Thoracic aorta (tissue), 2 donors: Measurements from ENCODE around the gene ARMH1. TPM values are rescaled to one million over a fixed set of nuclear protein-coding genes. Genes with fewer than 3 reads are reported as not detected.
"Not testable (repeated sequence)": the region's sequence is repeated elsewhere in the genome, so short reads cannot be mapped to it uniquely, and the experiment has no call there.

Source experiments
- ATAC-seq: fragments of 150-250 bp; one replicate; pipeline ENCODE4 v1.8.0; 2017; ENCODE audit warnings: low read depth; ENCODE audit not compliant: insufficient number of reproducible peaks, low FRiP score
- DNase-seq: peaks from one replicate; pipeline ENCODE4 v3.0.0-alpha.2; 2020; ENCODE audit warnings: low spot score
- H3K27ac ChIP-seq, 2 donors: fragments of 200-600 bp; sonication (generic); 1 replicate in 1 of 2; 2 replicates in 1 of 2; pipeline ENCODE4 v1.5.1; 2016; ENCODE audit warnings: mild to moderate bottlenecking in 2 of 2, moderate library complexity in 2 of 2
- H3K27me3 ChIP-seq: fragments of 200-600 bp; sonication (generic); replicated peaks from 2 replicates; pipeline ENCODE4 v1.6.0; 2016; ENCODE audit warnings: mild to moderate bottlenecking; ENCODE audit not compliant: insufficient read depth
- H3K36me3 ChIP-seq: fragments of 200-600 bp; sonication (generic); one replicate; pipeline ENCODE4 v1.5.1; 2016
- H3K4me1 ChIP-seq, 2 donors: fragments of 200-600 bp; sonication (generic); 1 replicate in 1 of 2; 2 replicates in 1 of 2; pipeline versions ENCODE4 v1.5.1 to v1.6.0; 2016; ENCODE audit warnings: low read depth in 2 of 2, mild to moderate bottlenecking in 1 of 2; ENCODE audit not compliant: control insufficient read depth in 1 of 2
- H3K4me3 ChIP-seq: fragments of 200-600 bp; sonication (generic); 2 replicates; pipeline ENCODE4 v1.5.1; 2016; ENCODE audit warnings: mild to moderate bottlenecking
- H3K9me3 ChIP-seq: fragments of 200-600 bp; sonication (generic); 2 replicates; pipeline ENCODE4 v1.5.1; 2016
- CTCF ChIP-seq: fragments of 200-600 bp; sonication (generic); IDR thresholded peaks from one replicate; pipeline ENCODE4 v1.5.1; 2019; ENCODE audit warnings: antibody characterized with exemption
- total RNA-seq, 2 donors: library from RNA; depleted of rRNA; stranded (reverse); fragments of >200 nt; gene quantifications; one replicate each; pipeline versions ENCODE4 v1.1.0 to v1.2.3, GENCODE V29; 2016

Gene ARMH1
- total RNA-seq, 2 donors from 2014 or later = 0.81 to 5.8 TPM

- no peak overlapping the region for H3K27ac ChIP-seq
- no peaks in the 10 kb centered on the region for H3K9me3 ChIP-seq
- peaks cover 2 to 3% of the 10 kb centered on the region in 2 donors for H3K4me1 ChIP-seq
- ATAC-seq (no peak), DNase-seq (no peak)
- TF ChIP-seq CTCF = no peak
- H3K4me3 ChIP-seq = no peak overlapping the region
- no peaks in the 10 kb centered on the region for H3K27me3 ChIP-seq
- no peaks in the 10 kb centered on the region for H3K36me3 ChIP-seq
These were observed 50.6 kb downstream of the ARMH1 start for GRCh38 chr1:44724955-44725698.

- peak; percentile 89 for DNase-seq
- ATAC-seq = peak; percentile 76
- H3K27me3 ChIP-seq = no peaks in the 10 kb centered on the region
These were observed 56.4 kb downstream of the ARMH1 start, which contains the start of gene RNU5D-1 for GRCh38 chr1:44730741-44731512. Gene RNU5D-1 (minus strand): TSS chr1:44731170.

GRCh38 chr1:44733365-44733764, 58.9 kb downstream of the ARMH1 start:
- TF ChIP-seq CTCF = no peak
- Histone ChIP-seq H3K27me3 (no peaks in the 10 kb centered on the region), H3K9me3 (no peaks in the 10 kb centered on the region), H3K4me1 (peaks cover 3 to 13% of the 10 kb centered on the region in 2 donors), H3K4me3 (no peak overlapping the region), H3K36me3 (no peaks in the 10 kb centered on the region), H3K27ac (no peak overlapping the region)
- DNase-seq (no peak), ATAC-seq (no peak)

More at GRCh38 chr1:44730741-44731512, 56.4 kb downstream of the ARMH1 start, which contains the start of gene RNU5D-1:
- no peaks in the 10 kb centered on the region for H3K36me3 ChIP-seq
- peak; percentile 79 for TF ChIP-seq CTCF
- H3K27ac ChIP-seq = peak within 1 kb of the TSS; percentile 88 to 96
- H3K4me3 ChIP-seq = peak within 1 kb of the TSS; percentile 63
- no peaks in the 10 kb centered on the region for H3K9me3 ChIP-seq
- H3K4me1 ChIP-seq = peaks cover 3 to 13% of the 10 kb centered on the region in 2 donors

- peaks cover 3 to 13% of the 10 kb centered on the region in 2 donors for H3K4me1 ChIP-seq
- H3K27me3 ChIP-seq = no peaks in the 10 kb centered on the region
- ATAC-seq (no peak), DNase-seq (no peak)
- H3K4me3 ChIP-seq = no peak overlapping the region
- H3K9me3 ChIP-seq = no peaks in the 10 kb centered on the region
- H3K36me3 ChIP-seq = no peaks in the 10 kb centered on the region
- TF ChIP-seq CTCF = no peak
- H3K27ac ChIP-seq = no peak overlapping the region
These were observed 59.3 kb downstream of the ARMH1 start for GRCh38 chr1:44733784-44734183.

- H3K4me3 ChIP-seq = no peak overlapping the region
- no peaks in the 10 kb centered on the region for H3K27me3 ChIP-seq
- H3K4me1 ChIP-seq = peaks cover 5 to 9% of the 10 kb centered on the region in 2 donors
- no peak for TF ChIP-seq CTCF
- H3K36me3 ChIP-seq = no peaks in the 10 kb centered on the region
- no peak overlapping the region for H3K27ac ChIP-seq
- ATAC-seq (no peak), DNase-seq (no peak)
- H3K9me3 ChIP-seq = no peaks in the 10 kb centered on the region
These were observed 61.5 kb downstream of the ARMH1 start for GRCh38 chr1:44735992-44736391.

- not testable (repeated sequence) for H3K27me3 ChIP-seq, H3K36me3 ChIP-seq, H3K9me3 ChIP-seq, H3K4me1 ChIP-seq, DNase-seq, ATAC-seq
- Histone ChIP-seq H3K27ac (peak overlapping the region; percentile 80 to 86), H3K4me3 (peak overlapping the region; percentile 76)
These were observed 64.4 kb downstream of the ARMH1 start for GRCh38 chr1:44738953-44739306.
